Type B pancreatic cell (in vitro differentiated cells): Measurements from ENCODE around the gene SOD3. TPM values are rescaled to one million over a fixed set of nuclear protein-coding genes. Genes with fewer than 3 reads are reported as not detected.

ENCODE experiments used
- DNase-seq: peaks from one replicate; pipeline ENCODE4 v3.0.0; 2021; ENCODE audit warnings: mixed read lengths; ENCODE audit not compliant: unreplicated experiment; ENCODE audit errors: extremely low spot score
- H3K27ac Mint-ChIP-seq: 2 replicates; pipeline ENCODE4 v1.8.0; 2021; ENCODE audit warnings: mild to moderate bottlenecking, mixed read lengths
- H3K27me3 Mint-ChIP-seq: 2 replicates; pipeline ENCODE4 v1.8.0; 2021; ENCODE audit warnings: mixed read lengths
- H3K36me3 Mint-ChIP-seq: 2 replicates; pipeline ENCODE4 v1.8.0; 2021; ENCODE audit warnings: mixed read lengths
- H3K4me1 Mint-ChIP-seq: one replicate; pipeline ENCODE4 v1.8.0; 2021; ENCODE audit warnings: mixed read lengths; ENCODE audit not compliant: unreplicated experiment
- H3K4me3 Mint-ChIP-seq: 2 replicates; pipeline ENCODE4 v1.8.0; 2021; ENCODE audit warnings: mild to moderate bottlenecking, mixed read lengths
- H3K9me3 Mint-ChIP-seq: 2 replicates; pipeline ENCODE4 v1.8.0; 2021; ENCODE audit warnings: mixed read lengths
- total RNA-seq: library from RNA; stranded (reverse); gene quantifications from 2 replicates; pipeline ENCODE4 v1.2.1, GENCODE V29; 2021; ENCODE audit warnings: low replicate concordance
- TF ChIP-seq, protein P1 (sequence below): fragments of 200-600 bp; sonication (generic); conservative IDR thresholded peaks from 2 replicates; pipeline ENCODE4 v1.5.0; 2021; ENCODE audit warnings: antibody characterized with exemption, mild to moderate bottlenecking

The SOD3 gene
- total RNA-seq, 1 donor from 2014 or later: 5.4 TPM

DNA sequence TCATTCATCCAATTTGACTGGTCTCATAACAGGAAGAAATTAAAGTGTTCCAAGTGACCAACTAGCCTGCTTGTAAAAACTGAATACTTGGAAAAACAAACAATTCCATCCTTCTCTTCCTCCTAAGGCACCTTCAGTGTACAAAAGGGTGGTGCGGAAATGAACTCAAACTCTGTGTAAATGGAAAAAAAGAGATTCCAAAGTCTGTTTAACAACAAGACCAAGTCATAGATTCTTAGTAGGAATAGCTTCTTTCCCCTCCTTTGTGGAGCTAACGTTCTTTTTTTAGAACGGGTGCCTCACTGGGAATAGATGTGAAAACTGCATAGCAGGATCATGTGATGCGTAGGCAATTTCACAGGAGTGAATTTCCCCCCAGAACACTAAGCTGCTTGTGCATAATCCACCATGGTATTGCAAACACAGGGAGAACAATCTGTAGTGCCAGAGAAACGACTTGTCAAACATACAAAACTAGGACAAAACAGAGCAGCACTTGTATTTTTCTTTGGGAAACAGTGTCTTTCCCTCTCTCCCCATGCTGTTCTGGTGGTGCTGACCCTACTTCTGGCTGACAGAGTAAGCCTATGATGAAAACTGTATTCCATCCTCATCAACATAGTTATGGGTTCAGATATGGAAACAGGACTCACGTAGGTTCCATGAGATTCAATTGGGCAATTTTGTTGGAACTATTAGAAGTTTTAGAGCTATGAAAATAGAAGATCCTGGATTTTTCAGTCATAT lies 13.2 kb upstream of the SOD3 start:
- DNase-seq: no peak
- Mint-ChIP-seq H3K27ac (no peak overlapping the region), H3K4me3 (no peak overlapping the region), H3K27me3 (peaks cover 4% of the 10 kb centered on the region), H3K9me3 (no peaks in the 10 kb centered on the region), H3K4me1 (peaks cover 20% of the 10 kb centered on the region), H3K36me3 (no peaks in the 10 kb centered on the region)
- TF ChIP-seq, protein P1, sequence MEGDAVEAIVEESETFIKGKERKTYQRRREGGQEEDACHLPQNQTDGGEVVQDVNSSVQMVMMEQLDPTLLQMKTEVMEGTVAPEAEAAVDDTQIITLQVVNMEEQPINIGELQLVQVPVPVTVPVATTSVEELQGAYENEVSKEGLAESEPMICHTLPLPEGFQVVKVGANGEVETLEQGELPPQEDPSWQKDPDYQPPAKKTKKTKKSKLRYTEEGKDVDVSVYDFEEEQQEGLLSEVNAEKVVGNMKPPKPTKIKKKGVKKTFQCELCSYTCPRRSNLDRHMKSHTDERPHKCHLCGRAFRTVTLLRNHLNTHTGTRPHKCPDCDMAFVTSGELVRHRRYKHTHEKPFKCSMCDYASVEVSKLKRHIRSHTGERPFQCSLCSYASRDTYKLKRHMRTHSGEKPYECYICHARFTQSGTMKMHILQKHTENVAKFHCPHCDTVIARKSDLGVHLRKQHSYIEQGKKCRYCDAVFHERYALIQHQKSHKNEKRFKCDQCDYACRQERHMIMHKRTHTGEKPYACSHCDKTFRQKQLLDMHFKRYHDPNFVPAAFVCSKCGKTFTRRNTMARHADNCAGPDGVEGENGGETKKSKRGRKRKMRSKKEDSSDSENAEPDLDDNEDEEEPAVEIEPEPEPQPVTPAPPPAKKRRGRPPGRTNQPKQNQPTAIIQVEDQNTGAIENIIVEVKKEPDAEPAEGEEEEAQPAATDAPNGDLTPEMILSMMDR: no peak

DNA sequence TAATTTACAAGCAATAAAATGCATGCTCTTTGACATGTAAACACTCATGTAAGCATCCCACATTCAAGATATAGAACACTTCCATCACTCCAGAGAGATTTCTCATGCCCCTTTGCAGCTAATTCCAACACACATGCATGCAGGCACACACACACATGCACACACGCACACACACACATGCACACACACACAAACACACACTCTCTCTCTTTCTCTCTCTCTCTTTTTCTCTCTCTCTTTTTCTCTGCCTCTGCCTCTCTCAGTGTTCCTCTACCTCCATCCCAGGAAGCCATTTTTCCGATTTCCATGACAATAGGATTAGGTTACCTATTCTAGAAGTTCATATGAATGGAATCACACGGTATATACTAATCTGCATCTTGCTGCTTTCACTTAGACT lies 11.9 kb upstream of the SOD3 start:
- Mint-ChIP-seq H3K9me3 (no peaks in the 10 kb centered on the region), H3K4me1 (peaks cover 9% of the 10 kb centered on the region), H3K36me3 (no peaks in the 10 kb centered on the region), H3K4me3 (no peak overlapping the region), H3K27me3 (peaks cover 4% of the 10 kb centered on the region), H3K27ac (no peak overlapping the region)
- DNase-seq: no peak
- TF ChIP-seq, protein P1: no peak

DNA sequence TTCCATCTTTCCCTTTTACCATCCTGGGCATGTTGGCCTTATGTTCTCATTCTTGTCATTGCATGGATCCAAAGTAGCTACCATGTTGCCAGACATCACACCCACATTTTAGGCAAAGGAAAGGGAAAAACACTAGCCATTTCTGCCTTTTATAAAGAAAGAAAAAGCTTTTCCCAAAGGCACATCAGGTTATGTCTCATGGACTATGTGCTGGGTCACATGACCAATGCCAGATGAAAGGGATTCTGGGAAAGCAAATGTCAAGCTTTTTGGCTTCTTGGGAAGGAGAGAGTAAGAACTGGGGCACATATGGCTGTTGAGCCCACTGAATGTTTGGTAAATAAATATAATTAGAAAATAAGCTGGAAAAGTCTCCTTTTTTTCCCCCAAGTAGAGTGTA lies 4.3 kb upstream of the SOD3 start:
- Mint-ChIP-seq H3K9me3 (peaks cover 5% of the 10 kb centered on the region), H3K27me3 (peaks cover 20% of the 10 kb centered on the region), H3K36me3 (no peaks in the 10 kb centered on the region), H3K4me3 (no peak overlapping the region), H3K4me1 (peaks cover 17% of the 10 kb centered on the region), H3K27ac (no peak overlapping the region)
- TF ChIP-seq, protein P1: no peak
- DNase-seq: no peak

DNA sequence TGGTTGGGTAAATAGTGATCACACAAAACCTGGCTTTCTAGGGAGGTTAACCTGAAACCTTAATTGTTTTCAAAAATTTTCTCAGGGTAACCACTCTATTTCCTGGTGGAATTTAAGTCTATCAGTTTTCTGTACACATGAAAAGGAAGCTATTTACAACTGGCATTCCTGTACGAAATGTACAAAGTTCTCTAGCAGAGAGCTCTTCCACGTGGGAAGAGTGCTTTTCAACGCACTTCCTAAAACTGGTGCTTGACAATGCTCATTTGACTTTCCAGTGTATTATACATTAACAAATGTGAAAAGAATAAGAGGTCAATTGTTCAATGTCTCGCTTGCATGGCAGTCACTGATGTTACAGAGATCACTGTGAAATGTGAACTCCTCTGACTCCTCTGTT lies 2.8 kb upstream of the SOD3 start:
- Mint-ChIP-seq H3K4me3 (no peak overlapping the region), H3K9me3 (peaks cover 5% of the 10 kb centered on the region), H3K27me3 (peaks cover 27% of the 10 kb centered on the region), H3K4me1 (peaks cover 17% of the 10 kb centered on the region), H3K36me3 (no peaks in the 10 kb centered on the region), H3K27ac (no peak overlapping the region)
- TF ChIP-seq, protein P1: no peak
- no peak for DNase-seq

DNA sequence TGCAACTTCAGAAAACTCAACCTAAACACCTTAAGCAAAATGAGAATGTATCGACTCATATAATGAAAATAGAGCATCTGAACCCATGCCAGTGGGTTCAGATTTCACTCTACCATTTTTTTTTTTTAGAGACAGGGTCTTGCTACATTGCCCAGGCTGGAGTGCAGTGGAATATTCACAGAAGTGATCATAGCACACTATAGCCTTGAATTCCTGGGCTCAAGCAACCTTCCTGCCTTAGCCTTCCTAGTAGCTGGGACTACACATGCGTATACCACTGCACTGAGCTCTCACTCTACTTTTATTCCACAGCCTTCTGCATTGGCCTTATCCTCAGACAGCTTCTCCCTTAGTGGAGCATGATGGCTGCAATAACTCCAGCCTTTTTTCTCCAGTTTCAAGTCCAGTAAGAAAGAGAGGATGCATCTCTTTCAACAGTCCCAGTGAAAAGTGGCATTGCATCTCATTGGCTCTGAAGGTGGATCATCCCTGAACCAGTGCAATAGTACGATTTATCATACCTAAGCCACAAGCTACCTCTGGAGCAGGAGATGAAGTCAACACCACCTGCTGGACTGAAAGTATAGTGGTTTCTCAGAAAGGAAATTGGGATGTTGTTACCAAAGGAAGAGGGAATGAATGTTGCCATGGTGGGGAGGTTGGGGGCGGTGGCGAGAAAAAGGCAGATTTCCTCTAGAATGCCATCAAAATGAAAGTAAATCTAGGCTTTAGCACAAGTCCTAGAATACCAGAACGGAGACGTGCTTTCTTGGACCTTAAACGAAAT lies 2.0 kb upstream of the SOD3 start:
- peak overlapping the region; percentile 55 for H3K4me3 Mint-ChIP-seq
- H3K27ac Mint-ChIP-seq: no peak overlapping the region
- H3K27me3 Mint-ChIP-seq: peaks cover 36% of the 10 kb centered on the region
- TF ChIP-seq, protein P1: peak; percentile 50
- H3K4me1 Mint-ChIP-seq: peaks cover 17% of the 10 kb centered on the region
- DNase-seq: no peak
- no peaks in the 10 kb centered on the region for H3K36me3 Mint-ChIP-seq
- H3K9me3 Mint-ChIP-seq: peaks cover 5% of the 10 kb centered on the region
